ENCODE results near the gene DENND10.
A peak's percentile ranks its signal among the peaks of the same experiment; 100 is the strongest.
"Not testable (repeated sequence)": the region's sequence is repeated elsewhere in the genome, so short reads cannot be mapped to it uniquely, and the experiment has no call there.

DENND10 gene

DNA sequence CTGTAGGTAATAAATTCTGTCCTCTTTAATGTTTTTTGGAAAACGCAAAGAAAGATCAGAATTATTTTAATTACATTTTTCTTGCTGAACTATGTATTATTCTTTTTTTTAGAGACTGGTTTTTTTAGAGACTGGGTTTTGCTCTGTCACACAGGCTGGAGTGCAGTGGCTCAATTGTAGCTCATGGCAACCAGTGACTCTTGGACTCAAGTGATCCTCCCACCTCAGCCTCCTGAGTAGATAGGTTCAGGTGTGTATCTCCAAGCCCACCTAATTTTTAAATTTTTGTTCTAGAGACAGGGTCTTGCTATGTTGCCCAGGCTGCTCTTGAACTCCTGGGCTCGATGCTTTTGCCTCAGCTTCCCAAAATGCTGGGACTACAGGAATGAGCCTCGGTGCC, 5.3 kb upstream of the DENND10 start:
- no peak for DNase-seq (ENCODE audit: low spot score)

DNA sequence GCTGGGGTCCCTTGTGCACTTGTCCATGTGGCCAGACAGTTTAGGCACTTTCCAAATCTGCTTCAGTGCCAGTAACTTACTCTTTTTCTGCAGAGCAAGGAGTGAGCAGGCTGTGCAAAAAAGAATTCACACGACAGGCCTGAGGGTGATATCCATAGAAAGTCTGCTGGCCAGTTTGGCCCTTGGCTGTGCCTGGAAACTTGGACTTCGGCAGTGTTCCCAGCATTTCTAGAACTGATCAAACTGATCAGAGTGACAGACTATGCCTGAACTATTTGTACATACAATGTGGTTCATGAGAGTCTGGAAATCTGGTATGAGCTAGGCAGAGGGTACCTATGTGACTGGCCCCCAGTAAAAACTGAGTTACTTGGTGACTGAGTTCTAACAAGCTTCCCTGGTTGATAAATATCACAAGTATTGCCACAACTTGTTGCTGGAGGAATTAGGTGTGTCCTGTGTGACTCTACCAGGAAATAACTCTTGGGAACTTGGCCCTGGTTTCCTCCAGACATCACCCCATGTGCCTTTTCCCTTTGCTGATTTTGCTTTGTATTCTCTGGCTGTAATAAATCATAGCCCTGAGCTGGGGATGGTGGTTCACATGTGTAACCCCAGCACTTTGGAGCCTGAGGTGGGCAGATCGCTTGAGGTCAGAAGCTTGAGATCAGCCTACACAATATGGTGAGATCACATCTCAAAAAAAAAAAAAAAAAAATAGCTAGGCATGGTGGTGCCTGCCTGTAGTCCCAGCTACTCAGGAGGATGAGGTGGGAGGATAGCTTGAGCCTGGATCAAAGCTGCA, 3.3 kb upstream of the DENND10 start:
- no peak for DNase-seq (ENCODE audit: low spot score)

DNA sequence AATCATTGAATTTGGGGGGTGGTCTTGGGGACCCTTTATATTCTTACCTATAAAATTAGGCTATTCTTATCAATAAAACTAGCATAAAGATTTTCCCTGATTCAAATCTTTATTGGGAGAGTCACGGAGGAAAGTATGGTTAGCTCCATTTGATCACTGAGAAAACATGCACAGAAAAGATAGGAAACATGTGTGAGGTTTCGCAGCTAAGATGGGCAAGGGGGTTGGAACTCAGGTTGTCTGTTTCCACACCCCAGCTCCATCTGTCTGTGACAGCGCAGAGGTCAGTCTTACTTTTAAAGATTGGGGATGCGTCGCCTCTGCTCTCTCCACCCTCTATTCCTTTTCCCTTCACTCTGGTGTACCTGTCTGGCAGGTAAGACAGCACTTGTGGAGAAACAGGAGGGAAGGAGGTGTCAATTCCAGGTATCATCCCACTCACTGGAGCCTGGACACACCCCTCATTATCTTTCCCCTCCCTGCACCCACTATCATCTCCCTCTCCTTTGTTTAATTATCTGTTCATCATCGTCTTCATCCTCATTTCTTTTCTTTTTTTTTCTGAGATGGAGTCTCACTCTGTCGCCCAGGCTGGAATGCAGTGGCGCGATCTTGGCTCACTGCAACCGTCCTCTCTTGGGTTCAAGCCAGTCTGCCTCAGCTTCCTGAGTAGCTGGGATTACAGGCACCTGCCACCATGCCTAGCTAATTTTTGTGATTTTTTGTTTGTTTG, 2.4 kb upstream of the DENND10 start:
- DNase-seq (ENCODE audit: low spot score): no peak

DNA sequence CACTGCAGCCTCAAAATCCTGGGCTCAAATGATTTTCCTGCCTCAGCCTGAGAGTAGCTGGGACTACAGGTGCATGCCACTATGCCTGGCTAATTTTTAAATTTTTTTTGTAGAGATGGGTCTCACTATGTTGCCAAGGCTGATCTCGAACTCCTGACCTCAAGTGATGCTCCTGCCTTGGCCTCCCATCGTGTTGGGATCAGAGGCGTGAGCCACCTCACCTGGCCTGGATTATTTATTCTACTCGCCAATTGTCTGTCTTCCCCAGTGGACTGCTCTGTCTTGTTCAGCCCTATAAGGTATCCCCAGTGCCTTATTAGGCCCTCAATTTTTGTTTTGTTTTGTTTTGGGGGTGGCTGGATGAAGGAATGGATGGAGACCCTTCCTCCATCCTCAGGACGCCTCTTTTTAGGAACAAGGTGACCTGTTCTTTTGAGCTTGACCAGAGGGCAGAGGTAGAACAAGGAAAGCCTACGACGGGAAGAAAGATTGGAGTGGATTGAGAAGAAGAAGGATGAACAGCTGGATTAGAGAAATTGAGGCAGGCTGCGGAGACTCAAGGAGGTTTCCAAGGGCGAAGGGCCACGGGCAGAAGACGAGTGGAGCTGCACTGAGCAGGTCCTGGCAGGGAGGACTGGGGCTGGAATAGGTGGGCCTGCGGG, 541 bp upstream of the DENND10 start:
- no peak for DNase-seq (ENCODE audit: low spot score)

DNA sequence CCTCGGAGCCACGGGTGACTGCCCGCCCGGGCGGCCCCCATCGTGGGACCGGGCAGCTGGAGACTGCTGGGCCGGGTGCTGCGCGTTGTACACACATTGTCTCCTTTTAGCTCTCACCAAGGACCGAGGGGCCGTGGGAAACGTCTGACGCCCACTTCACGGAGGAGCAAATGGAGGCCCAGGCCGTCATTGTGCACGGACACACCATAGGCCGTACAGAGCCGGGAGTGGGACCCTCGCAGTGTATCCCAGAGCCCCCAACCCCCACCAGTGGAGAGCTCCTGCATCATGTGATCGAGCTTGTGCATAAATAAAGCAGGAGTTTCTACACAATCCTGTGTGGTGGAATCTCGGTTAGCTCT, 722 bp downstream of the DENND10 start:
- DNase-seq (ENCODE audit: low spot score): no peak

DNA sequence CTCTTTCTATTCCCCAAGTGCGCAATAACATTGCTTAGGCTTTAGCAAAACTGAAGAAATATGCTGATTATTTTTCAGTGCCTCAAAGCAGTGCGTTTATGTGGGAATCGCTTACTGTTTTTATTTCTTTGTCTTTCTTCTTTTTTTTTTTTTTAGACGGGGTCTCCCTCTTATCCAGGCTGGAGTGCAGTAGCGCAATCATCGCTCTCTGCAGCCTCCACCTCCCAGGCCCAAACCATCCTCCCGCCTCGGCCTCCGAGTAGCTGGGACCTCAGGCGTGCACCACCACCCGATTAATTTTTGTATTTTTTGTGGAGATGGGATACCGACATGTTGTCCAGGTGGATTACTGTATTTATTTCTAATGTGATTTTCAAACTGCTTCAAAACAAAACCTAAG, 1.2 kb downstream of the DENND10 start:
- DNase-seq (ENCODE audit: low spot score): no peak

DNA sequence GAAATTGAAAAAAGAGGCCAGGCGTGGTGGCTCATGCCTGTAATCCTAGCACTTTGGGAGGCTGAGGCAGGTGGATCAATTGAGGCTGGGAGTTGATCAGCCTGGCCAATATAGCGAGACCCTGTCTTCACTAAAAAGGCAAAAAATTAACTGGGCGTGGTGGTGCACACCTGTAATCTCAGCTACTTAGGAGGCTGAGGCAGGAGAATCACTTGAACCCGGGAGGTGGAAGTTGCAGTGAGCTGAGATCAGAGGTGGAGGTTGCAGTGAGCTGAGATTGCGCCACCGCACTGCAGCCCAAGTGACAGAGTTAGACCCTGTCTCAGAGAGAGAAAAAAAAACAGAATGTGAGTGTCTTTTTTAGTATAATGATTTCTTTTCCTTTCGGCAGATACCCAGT, 2.0 kb downstream of the DENND10 start:
- DNase-seq (ENCODE audit: low spot score): not testable (repeated sequence)

DNA sequence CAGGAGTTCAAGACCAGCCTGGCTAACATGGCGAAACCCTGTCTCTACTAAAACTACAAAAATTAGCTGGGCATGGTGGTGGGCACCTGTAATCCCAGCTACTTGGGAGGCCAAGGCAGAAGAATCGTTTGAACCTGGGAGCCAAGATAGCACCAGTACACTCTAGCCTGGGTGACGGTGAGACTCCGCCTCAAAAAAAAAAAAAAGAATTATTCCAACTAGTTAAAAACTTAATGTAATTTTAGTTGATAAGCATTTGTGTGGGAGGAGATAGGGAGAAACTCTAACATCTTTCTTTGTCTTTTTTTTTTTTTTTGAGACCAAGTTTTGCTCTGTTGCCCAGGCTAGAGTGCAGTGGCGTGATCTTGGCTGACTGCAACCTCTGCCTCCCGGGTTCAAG, 3.2 kb downstream of the DENND10 start:
- DNase-seq (ENCODE audit: low spot score): not testable (repeated sequence)

DNA sequence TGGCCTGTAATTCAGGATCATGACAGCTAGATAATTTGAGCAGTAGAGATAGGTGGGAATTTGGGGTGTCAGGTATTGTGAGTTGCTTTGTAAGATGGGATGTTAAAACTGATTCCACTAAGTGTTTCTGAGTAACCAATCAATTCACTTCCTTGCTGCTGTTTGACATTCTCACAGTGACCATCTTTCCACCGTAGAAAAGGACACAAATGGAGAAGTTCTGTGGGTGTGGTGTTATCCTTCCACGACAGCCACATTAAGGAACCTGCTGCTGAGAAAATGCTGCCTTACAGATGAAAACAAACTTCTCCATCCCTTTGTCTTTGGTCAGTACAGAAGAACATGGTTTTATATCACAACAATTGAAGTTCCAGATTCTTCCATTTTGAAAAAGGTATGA, 3.9 kb downstream of the DENND10 start:
- DNase-seq (ENCODE audit: low spot score): not testable (repeated sequence)

DNA sequence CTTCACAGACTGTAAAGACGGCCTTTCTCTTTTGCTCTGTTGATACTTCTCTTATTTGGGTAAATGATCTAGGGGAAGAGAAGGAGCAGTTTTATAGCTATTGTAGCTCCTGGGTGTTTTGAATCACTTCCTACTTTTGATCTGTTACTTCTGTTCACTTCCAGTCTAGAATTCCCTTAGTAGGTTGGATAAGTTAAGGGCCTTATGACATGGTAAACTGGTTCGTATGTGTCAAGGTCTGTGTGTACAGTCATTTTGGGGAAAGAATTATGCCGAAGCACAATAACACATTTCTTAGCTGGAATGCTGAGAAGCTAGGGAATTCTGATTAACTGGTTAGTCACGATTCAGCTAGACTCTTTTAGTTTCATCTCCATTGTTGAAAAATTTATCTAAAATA, 8.1 kb downstream of the DENND10 start:
- DNase-seq (ENCODE audit: low spot score): no peak

DNA sequence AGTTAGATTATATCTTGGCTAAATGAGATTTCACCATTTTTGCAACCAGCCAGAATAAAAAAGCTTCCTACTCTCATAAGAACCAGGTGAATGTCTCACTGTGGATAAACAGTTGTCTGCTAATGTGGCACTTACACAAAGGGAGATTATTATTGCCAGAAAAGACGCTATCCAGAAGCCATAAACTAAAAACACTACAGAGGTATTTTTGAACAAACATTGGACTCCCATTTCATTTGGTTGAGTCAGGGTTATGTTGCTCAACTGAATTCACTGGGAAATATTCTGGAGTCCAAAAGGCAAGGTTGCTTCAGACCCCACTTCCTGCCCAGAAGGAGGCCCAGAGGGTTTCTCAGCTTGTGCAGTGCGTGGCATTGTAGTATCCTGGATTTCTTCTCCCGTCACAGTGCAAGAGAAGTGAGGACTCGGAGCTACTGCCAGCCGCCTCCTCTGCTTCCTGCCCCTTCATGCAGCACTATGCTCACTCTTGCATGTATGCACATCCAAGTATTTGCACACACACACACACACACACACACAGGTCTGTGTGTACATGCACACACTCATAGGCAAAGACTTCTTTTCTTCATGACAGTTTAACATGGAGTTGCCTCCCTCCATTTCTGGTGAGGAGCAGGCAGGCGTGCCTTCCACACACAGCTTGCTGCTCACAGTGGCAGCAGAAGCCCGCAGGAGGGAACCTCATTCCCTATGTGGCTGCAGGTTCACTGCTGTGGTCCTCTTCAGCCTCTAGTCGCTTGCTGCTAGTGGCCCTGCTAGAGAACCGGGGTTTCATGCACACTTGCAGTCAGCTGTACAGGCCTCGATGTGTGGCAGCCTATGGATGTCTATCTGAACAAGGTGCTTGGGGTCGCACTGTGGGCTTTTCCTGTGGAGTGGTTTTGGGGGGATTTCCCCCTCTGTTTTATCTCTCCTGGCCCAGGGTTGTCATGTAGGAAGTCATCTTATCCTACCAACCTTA, 10.1 kb downstream of the DENND10 start:
- DNase-seq (ENCODE audit: low spot score): no peak

DNA sequence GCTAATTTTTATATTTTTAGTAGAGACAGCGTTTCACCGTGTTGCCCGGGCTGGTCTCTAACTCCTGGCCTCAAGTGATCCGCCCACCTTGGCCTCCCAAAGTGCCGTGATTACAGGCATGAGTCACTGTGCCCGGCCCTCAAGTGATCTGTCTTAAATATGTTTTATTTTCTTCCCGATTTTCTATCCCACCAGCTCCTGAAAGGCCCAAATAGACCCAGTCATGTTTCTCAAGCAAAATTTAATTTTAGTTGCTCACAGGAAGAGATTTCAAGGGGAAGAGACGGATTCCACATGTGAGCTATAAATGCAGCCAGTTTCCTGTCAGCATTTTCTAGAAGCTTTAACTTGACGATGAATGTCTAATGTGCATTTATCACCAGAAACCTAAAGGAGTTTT, 12.0 kb downstream of the DENND10 start:
- DNase-seq (ENCODE audit: low spot score): no peak

DNA sequence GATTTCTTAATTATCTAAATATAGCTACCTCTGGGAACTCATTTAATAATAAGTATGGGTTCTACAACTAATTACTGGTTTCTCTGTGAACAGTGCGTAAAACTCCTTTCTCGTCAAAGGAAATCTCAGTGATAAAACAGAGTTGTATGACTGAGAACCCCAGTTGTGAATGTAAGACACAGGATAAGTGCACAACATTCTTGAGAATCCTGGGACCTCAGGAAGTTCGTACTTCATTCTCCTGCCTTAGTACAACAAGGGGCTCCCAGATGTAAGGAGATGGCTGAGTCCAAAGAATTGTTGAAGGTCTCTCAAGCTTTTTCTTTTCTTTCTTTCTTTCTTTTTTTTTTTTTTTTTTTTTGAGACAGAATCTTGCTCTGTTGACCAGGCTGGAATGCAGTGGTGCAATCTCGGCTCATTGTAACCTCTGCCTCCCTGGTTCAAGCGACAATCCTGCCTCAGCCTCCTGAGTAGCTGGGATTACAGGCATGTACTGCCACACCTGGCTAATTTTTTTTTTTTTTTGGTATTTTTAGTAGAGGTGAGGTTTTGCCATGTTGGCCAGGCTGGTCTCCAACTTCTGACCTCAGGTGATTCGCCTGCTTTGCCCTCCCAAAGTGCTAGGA, 12.5 kb downstream of the DENND10 start:
- no peak for DNase-seq (ENCODE audit: low spot score)

DNA sequence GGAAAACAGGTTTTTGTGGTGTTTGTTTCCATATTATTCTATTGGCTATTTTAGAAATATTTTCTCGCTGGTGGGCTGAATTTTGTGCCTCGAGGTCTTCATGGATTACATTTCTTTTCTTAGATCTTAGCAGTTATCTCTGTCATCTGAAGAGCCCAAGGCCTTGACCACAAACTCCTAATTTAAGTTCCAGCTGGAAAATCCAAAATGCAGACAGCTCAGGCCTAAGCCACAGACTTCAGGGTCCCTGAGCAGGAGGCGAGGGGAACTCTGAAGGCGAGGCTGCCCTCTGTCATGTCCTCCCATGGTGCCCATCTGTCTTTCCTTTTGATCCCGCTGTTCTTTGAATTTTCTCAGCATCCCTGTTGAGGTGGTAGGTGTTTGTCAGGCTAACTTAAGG, 14.3 kb downstream of the DENND10 start:
- DNase-seq (ENCODE audit: low spot score): no peak

DNA sequence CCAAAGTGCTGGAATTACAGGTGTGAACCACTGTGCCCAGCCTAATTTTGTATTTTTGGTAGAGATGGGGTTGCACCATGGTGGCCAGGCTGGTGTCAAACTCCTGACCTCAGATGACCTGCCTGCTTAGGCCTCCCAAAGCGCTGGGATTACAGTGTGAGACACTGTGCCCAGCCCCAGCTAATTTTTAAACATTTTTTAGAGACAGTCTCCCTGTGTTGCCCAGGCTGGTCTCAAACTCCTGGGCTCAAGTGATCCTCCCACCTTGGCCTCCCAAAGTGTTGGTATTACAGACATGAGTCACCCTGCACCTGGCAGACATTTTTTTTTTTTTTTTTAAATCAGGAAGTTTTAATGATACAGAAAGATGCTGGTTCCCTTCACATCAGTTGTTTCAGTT, 15.5 kb downstream of the DENND10 start:
- DNase-seq (ENCODE audit: low spot score): no peak

DNA sequence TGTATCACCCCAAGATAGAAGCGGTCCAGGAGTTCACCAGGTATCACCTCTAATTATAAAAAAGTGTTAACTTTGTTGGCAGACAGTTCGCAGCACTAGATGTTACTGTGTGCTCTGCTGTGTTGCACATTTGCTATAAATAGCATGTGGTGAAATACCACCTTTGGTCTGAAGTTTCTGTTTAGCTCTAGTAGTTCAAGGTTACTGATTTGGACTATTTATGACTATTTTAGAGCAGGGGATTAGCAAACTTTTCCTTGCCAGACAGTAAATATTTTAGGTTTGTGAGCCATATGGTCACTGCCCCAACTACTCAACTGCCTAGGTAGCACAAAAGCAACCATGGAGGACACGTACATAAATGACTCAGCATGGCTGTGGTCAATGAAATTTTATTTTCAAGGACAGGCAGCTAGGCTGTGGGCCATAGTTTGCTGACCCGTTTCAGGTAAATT, 16.5 kb downstream of the DENND10 start:
- no peak for DNase-seq (ENCODE audit: low spot score)

DNA sequence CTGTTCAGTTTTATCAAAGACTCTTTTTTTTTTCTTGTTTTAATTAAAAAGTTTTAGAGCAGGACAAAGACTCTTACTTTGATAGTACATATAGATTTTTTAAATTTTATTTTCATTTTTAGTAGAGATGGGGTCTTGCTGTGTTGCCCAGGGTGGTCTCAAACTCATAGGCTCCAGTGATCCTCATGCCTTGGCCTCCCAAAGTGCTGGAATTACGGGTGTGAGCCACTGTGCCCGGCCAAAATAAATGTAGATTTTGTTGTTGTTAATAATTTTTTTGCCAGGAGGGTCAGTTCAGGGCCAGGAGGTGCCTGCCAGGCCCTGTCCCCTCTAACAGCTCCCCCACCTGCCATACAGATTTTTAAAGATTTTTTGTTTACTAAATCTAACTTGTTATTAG, 17.0 kb downstream of the DENND10 start:
- no peak for DNase-seq (ENCODE audit: low spot score)

DNA sequence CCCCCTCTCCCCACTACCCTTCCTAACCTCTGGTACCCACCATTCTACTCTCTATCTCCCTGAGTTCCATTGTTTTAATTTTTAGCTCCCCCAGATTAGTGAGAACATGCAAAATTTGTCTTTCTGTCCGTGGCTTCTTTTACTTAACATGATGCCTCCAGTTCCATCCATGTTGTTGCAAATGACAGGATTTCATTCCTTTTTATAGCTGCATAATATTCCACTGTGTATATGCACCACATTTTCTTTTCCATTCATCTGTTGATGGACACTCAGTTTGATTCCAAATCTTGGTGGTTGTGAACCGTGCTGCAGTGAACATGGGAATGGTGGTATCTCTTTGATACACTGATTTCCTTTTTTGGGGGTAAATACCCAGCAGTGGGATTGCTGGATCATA, 22.0 kb downstream of the DENND10 start:
- no peak for DNase-seq (ENCODE audit: low spot score)

DNA sequence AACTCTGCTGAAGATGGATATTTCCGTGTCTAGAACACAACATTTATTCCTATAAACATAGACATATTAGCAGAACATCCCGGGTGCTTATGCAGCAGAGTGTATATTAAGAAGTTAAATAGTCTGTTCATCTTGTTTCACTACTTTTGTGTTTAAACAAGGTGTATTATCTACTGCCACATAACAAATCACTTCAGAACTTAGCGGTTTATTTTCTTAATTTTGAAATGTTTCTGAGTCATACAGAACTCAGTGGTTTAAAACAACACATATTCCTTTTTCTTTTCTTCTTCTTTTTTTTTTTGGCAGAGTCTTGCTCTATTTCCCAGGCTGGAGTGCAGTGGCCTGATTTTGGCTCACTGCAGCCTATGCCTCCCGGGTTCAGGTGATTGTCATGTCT, 25.8 kb downstream of the DENND10 start:
- no peak for DNase-seq (ENCODE audit: low spot score)

DNA sequence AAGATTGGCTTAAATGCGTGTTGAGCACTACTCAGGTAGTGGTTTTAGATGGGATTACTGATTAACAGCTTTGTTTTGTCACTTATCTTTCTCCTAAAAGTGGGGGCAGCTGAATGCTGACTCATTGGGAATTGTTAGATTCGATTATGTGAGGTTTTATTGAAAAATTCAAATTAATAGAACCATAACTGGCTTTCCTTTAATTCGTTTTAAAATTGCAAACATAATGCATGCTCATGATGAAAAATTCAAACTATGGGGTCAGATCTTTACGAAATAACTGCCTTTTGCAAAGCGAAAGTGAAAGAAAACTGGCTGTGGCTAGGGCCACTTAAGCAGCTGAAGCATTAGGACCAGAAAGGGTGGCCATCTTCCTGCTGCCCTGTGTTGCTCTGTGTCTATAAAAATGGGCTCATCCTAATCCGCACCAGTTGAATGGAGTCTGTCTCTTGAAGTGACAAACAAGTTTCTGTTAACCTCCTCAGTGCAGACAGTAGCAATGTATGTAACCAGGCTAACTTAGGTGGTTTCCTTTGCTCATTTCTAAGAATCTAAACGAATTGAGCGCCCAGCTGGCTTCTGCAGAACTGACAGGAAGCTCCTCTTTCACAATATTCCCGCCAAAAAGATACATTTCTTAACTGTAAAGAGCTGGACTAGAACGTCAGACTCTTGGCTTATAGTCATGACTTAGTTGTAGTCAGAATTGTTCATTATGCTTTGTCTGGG, 27.8 kb downstream of the DENND10 start:
- peak; percentile 45 for DNase-seq (ENCODE audit: low spot score)
